ENCODE measurements around the gene RASA3.
"Not testable (repeated sequence)": the region's sequence is repeated elsewhere in the genome, so short reads cannot be mapped to it uniquely, and the experiment has no call there.

The RASA3 gene

GRCh38 chr13:114116734-114117133, 15.7 kb downstream of the RASA3 start:
- Histone ChIP-seq H3K4me2 (ENCODE audit: low read depth, low read length, poor library complexity, severe bottlenecking) (no peak overlapping the region), H3K4me3 (ENCODE audit: low read length, poor library complexity, severe bottlenecking) (no peak overlapping the region), H3K9me3 (ENCODE audit: insufficient read depth, low read depth, low read length) (no peaks in the 10 kb centered on the region), H4K20me1 (ENCODE audit: insufficient read depth, low read length, poor library complexity, severe bottlenecking) (peaks cover 16% of the 10 kb centered on the region), H2AFZ (ENCODE audit: low read length) (no peak overlapping the region), H3K9me2 (replicated peaks; ENCODE audit: low read depth, low read length) (no peaks in the 10 kb centered on the region), H3F3A (ENCODE audit: low read depth) (peaks cover 8% of the 10 kb centered on the region; the same call in 1 of the 2 replicates), H3K4me1 (ENCODE audit: insufficient read depth, low read length, poor library complexity, severe bottlenecking) (peaks cover 36% of the 10 kb centered on the region), H3K79me2 (ENCODE audit: insufficient read depth, low read length) (peaks cover 85% of the 10 kb centered on the region), H3K27me3 (ENCODE audit: insufficient read depth, low read length, poor library complexity, severe bottlenecking) (no peaks in the 10 kb centered on the region), H3K36me3 (ENCODE audit: insufficient read depth, low read length) (peaks cover 9% of the 10 kb centered on the region; the same call in 1 of the 2 replicates), H3K9ac (ENCODE audit: low read depth, low read length, poor library complexity, severe bottlenecking) (no peak overlapping the region)
- no peak for TF ChIP-seq EZH2phosphoT487 (IDR thresholded peaks at IDR 0.05; ENCODE audit: borderline replicate concordance)
- TF ChIP-seq, protein P1, sequence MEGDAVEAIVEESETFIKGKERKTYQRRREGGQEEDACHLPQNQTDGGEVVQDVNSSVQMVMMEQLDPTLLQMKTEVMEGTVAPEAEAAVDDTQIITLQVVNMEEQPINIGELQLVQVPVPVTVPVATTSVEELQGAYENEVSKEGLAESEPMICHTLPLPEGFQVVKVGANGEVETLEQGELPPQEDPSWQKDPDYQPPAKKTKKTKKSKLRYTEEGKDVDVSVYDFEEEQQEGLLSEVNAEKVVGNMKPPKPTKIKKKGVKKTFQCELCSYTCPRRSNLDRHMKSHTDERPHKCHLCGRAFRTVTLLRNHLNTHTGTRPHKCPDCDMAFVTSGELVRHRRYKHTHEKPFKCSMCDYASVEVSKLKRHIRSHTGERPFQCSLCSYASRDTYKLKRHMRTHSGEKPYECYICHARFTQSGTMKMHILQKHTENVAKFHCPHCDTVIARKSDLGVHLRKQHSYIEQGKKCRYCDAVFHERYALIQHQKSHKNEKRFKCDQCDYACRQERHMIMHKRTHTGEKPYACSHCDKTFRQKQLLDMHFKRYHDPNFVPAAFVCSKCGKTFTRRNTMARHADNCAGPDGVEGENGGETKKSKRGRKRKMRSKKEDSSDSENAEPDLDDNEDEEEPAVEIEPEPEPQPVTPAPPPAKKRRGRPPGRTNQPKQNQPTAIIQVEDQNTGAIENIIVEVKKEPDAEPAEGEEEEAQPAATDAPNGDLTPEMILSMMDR (conservative IDR thresholded peaks at IDR 0.05; ENCODE audit: low read length) = no peak

DNA sequence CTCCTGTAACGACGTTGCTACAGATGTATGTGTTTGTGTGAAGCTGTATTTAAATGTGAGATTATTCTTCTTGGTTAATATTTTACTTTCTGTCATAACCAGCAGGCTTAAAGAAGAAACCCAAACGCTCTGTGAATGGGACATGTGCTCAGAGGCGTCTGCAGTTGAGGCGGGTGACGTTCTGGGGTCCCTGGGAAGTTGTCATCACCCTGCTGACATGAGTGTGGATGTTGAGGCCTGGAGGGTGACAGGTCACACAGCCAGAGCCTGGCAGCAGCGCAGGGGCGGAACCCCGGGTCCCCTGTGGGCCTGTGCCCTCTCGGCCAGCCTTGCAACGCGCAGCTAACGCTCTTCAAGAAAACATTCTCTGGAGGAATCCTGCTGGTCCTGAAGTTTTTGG, 16.6 kb downstream of the RASA3 start:
- H3K27me3 ChIP-seq (ENCODE audit: insufficient read depth, low read length, poor library complexity, severe bottlenecking) = no peaks in the 10 kb centered on the region
- peaks cover 78% of the 10 kb centered on the region for H3K79me2 ChIP-seq (ENCODE audit: insufficient read depth, low read length)
- H3K4me2 ChIP-seq (ENCODE audit: low read depth, low read length, poor library complexity, severe bottlenecking) = no peak overlapping the region
- peaks cover 13% of the 10 kb centered on the region for H4K20me1 ChIP-seq (ENCODE audit: insufficient read depth, low read length, poor library complexity, severe bottlenecking)
- TF ChIP-seq, protein P1 (conservative IDR thresholded peaks at IDR 0.05; ENCODE audit: low read length) = no peak
- no peaks in the 10 kb centered on the region for H3K9me3 ChIP-seq (ENCODE audit: insufficient read depth, low read depth, low read length)
- no peaks in the 10 kb centered on the region for H3K9me2 ChIP-seq (replicated peaks; ENCODE audit: low read depth, low read length)
- H3K9ac ChIP-seq (ENCODE audit: low read depth, low read length, poor library complexity, severe bottlenecking) = no peak overlapping the region
- H2AFZ ChIP-seq (ENCODE audit: low read length) = no peak overlapping the region
- peaks cover 38% of the 10 kb centered on the region for H3K4me1 ChIP-seq (ENCODE audit: insufficient read depth, low read length, poor library complexity, severe bottlenecking)
- no peak overlapping the region for H3K4me3 ChIP-seq (ENCODE audit: low read length, poor library complexity, severe bottlenecking)
- H3K36me3 ChIP-seq (ENCODE audit: insufficient read depth, low read length) = peaks cover 9% of the 10 kb centered on the region; the same call in 1 of the 2 replicates
- H3F3A ChIP-seq (ENCODE audit: low read depth) = peaks cover 8% of the 10 kb centered on the region; the same call in 1 of the 2 replicates

DNA sequence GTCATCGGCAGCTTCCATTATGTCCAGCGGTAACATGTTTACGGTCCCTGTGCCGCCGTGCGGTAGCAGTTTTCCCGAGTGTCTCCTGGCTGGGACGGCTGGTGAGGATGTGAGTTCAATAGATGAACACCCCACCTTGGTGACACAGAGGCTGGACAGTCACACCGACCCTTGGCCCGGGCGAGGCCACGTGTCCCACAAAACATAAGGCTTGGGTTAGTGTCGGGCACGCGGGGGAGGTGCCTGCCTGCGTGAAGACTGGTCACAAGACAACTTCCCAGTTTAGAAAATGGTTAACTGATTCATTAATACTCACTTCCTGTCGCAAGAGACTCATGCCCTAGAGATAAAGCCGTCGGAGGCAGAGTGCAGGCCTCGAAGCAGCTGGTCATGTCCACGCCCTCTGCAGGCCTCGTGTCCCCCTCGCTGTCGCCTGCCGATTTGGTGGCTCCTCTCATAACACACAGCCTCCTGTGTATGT, 17.2 kb downstream of the RASA3 start:
- H3K9ac ChIP-seq (ENCODE audit: low read depth, low read length, poor library complexity, severe bottlenecking) = no peak overlapping the region
- no peak overlapping the region for H3K4me2 ChIP-seq (ENCODE audit: low read depth, low read length, poor library complexity, severe bottlenecking)
- no peak overlapping the region for H3K4me3 ChIP-seq (ENCODE audit: low read length, poor library complexity, severe bottlenecking)

DNA sequence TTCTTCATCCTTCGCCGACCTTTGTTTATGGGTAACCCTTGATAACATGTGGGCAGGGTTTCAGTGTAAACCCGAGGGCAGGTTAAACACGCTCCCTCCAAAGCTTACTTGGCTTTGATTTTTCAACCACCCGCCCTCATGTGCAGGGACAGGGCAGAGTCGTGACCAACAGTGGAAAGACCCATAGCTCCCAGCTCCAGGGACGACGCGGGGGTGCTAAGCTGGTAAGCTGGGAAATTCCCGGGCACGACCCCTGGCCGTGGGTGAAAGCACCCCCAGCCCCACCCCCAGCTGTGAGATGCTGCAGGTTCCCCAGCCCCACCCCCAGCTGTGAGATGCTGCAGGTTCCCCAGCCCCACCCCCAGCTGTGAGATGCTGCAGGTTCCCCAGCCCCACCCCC, 17.8 kb downstream of the RASA3 start:
- not testable (repeated sequence) for H3K4me2 ChIP-seq (ENCODE audit: low read depth, low read length, poor library complexity, severe bottlenecking); H3K9me3 ChIP-seq (ENCODE audit: insufficient read depth, low read depth, low read length); H3K9me2 ChIP-seq (replicated peaks; ENCODE audit: low read depth, low read length); H3K9ac ChIP-seq (ENCODE audit: low read depth, low read length, poor library complexity, severe bottlenecking); H3K36me3 ChIP-seq (ENCODE audit: insufficient read depth, low read length); H3K27me3 ChIP-seq (ENCODE audit: insufficient read depth, low read length, poor library complexity, severe bottlenecking); H2AFZ ChIP-seq (ENCODE audit: low read length); H3K4me3 ChIP-seq (ENCODE audit: low read length, poor library complexity, severe bottlenecking); H3F3A ChIP-seq (ENCODE audit: low read depth)
- H3K79me2 ChIP-seq (ENCODE audit: insufficient read depth, low read length) = peaks cover 84% of the 10 kb centered on the region
- peaks cover 45% of the 10 kb centered on the region for H3K4me1 ChIP-seq (ENCODE audit: insufficient read depth, low read length, poor library complexity, severe bottlenecking)
- H4K20me1 ChIP-seq (ENCODE audit: insufficient read depth, low read length, poor library complexity, severe bottlenecking) = peaks cover 19% of the 10 kb centered on the region

More for the DNA sequence above, 17.2 kb downstream of the RASA3 start:
- TF ChIP-seq EZH2phosphoT487 (IDR thresholded peaks at IDR 0.05; ENCODE audit: borderline replicate concordance) = no peak
- TF ChIP-seq, protein P1 (conservative IDR thresholded peaks at IDR 0.05; ENCODE audit: low read length) = no peak
- H3K4me1 ChIP-seq (ENCODE audit: insufficient read depth, low read length, poor library complexity, severe bottlenecking) = peaks cover 41% of the 10 kb centered on the region
- H3K79me2 ChIP-seq (ENCODE audit: insufficient read depth, low read length) = peaks cover 78% of the 10 kb centered on the region
- H3K27me3 ChIP-seq (ENCODE audit: insufficient read depth, low read length, poor library complexity, severe bottlenecking) = no peaks in the 10 kb centered on the region
- no peaks in the 10 kb centered on the region for H3K9me2 ChIP-seq (replicated peaks; ENCODE audit: low read depth, low read length)
- no peak overlapping the region for H2AFZ ChIP-seq (ENCODE audit: low read length)
- peaks cover 8% of the 10 kb centered on the region; the same call in 1 of the 2 replicates for H3F3A ChIP-seq (ENCODE audit: low read depth)
- no peaks in the 10 kb centered on the region for H3K9me3 ChIP-seq (ENCODE audit: insufficient read depth, low read depth, low read length)
- peaks cover 9% of the 10 kb centered on the region; the same call in 1 of the 2 replicates for H3K36me3 ChIP-seq (ENCODE audit: insufficient read depth, low read length)
- H4K20me1 ChIP-seq (ENCODE audit: insufficient read depth, low read length, poor library complexity, severe bottlenecking) = peaks cover 14% of the 10 kb centered on the region
